B cell (primary cell): Measurements from ENCODE around the gene MRNIP.

ENCODE experiments used
- EZH2 ChIP-seq: IDR thresholded peaks from 2 replicates; pipeline ENCODE4 v1.6.1; 2012; ENCODE audit warnings: borderline replicate concordance, low read depth, mild to moderate bottlenecking, moderate library complexity, low read length; ENCODE audit not compliant: insufficient read depth, poor library complexity, severe bottlenecking
- TF ChIP-seq, protein P1 (sequence below): fragments of 200-600 bp; IDR thresholded peaks from one replicate; pipeline ENCODE4 v1.8.0; 2022; ENCODE audit warnings: antibody characterized with exemption, mild to moderate bottlenecking

DNA sequence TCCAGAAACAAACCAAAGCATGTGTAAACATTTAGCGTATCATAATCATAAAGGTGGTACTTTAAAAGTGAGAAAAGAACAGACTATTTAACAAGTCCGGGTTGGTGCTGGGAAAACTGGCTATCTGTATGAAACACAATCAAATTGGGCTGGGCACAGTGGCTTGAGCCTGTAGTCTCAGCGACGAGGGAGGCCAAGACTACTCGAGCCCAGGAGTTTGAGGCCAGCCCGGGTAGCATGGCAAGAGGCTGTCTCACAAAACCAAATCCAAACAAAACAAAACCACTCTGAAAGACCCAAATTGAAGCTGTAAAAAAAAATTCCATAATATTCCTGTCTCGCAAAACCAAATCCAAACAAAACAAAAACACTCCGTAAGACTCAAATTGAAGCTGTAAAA lies 4.3 kb downstream of the MRNIP start:
- TF ChIP-seq, protein P1, sequence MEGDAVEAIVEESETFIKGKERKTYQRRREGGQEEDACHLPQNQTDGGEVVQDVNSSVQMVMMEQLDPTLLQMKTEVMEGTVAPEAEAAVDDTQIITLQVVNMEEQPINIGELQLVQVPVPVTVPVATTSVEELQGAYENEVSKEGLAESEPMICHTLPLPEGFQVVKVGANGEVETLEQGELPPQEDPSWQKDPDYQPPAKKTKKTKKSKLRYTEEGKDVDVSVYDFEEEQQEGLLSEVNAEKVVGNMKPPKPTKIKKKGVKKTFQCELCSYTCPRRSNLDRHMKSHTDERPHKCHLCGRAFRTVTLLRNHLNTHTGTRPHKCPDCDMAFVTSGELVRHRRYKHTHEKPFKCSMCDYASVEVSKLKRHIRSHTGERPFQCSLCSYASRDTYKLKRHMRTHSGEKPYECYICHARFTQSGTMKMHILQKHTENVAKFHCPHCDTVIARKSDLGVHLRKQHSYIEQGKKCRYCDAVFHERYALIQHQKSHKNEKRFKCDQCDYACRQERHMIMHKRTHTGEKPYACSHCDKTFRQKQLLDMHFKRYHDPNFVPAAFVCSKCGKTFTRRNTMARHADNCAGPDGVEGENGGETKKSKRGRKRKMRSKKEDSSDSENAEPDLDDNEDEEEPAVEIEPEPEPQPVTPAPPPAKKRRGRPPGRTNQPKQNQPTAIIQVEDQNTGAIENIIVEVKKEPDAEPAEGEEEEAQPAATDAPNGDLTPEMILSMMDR: no peak
- TF ChIP-seq EZH2: no peak
